ENCODE data around the gene GABRA4.

Gene GABRA4

GRCh38 chr4:46994007-46994405 lies 625 bp upstream of the GABRA4 start:
- TF ChIP-seq CTCF (IDR thresholded peaks at IDR 0.05) = no peak

- no peak for TF ChIP-seq CTCF (IDR thresholded peaks at IDR 0.05)
Observed at GRCh38 chr4:46992338-46992737, 1.0 kb downstream of the GABRA4 start.

- TF ChIP-seq CTCF (IDR thresholded peaks at IDR 0.05) = no peak
Observed at GRCh38 chr4:46986922-46987638, 6.3 kb downstream of the GABRA4 start.

- no peak for TF ChIP-seq CTCF (IDR thresholded peaks at IDR 0.05)
Observed at GRCh38 chr4:46984781-46985180, 8.6 kb downstream of the GABRA4 start.

GRCh38 chr4:46980851-46981250 lies 12.5 kb downstream of the GABRA4 start:
- TF ChIP-seq CTCF (IDR thresholded peaks at IDR 0.05) = no peak

GRCh38 chr4:46979726-46980125 lies 13.7 kb downstream of the GABRA4 start:
- TF ChIP-seq CTCF (IDR thresholded peaks at IDR 0.05) = no peak

GRCh38 chr4:46979283-46979682 lies 14.1 kb downstream of the GABRA4 start:
- TF ChIP-seq CTCF (IDR thresholded peaks at IDR 0.05) = no peak

- no peak for TF ChIP-seq CTCF (IDR thresholded peaks at IDR 0.05)
Observed at GRCh38 chr4:46977245-46977644, 16.1 kb downstream of the GABRA4 start.
